ENCODE results near the gene SUN5.
"Not testable (repeated sequence)": the region's sequence is repeated elsewhere in the genome, so short reads cannot be mapped to it uniquely, and the experiment has no call there.

SUN5 gene

GRCh38 chr20:32977281-32978008 lies 26.8 kb downstream of the SUN5 start:
- DNase-seq (ENCODE audit: low spot score) = no peak

- DNase-seq (ENCODE audit: low spot score) = no peak
Measured at GRCh38 chr20:32976746-32977145, 27.5 kb downstream of the SUN5 start.

DNA sequence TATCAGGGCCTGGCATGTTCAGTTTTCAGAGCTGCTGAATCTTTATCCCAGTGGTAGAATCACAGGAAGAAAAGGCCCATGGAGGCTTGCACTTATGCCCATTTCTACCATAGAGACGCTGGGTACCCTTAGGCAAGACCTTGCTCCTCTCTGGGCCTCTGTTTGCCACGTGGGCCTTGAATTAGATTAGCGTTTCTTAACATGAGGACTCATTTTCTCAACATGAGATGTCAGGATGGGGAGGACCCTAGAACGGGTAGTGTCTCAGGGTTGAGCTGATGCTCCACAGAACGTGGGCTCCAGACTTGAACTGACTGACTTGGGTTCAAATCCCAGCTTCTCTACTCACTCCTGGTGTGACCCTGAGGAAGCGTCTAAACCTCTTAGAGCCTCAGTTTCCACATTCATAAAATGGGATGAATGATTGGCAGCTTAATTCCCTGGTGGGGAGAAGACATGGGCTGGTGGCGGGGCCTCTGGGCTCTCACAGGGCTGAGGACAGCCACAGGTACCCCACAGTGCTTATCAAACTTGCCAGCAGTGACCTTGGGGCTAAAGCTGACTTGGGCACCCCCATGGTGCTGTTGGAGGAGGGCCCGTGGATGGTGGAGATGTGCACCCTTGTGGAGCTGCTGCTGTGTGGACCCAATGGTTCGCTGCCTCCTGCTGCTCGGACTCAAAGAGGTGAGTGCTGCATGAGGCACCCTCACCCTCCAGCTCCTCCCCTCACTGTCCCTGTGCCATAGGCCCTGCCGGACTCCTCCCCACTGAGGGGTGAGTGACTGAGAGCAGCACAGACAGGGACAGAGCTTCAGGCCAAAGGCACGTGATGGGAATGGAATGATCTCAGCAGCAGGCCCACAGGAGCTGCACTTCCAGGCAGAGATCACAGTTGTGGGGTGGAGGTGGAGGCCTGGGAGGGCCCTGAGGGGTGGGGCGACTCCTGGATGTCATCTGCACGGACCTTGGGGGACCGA lies 28.2 kb downstream of the SUN5 start:
- no peak for DNase-seq (ENCODE audit: low spot score)

DNA sequence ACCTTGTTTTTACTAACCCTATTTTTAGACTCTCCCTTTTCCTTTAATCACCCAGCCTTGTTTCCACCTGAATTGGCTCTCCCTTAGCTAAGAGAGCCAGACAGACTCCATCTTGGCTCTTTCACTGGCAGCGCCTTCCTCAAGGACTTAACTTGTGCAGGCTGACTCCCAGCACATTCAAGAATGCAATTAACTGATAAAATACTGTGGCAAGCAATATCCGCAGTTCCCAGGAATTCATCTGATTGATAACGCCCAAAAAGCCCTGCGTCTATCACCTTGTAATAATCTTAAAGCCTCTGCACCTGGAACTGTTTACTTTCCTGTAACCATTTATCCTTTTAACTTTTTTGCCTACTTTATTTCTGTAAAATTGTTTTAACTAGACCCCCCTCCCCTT lies 29.1 kb downstream of the SUN5 start:
- not testable (repeated sequence) for DNase-seq (ENCODE audit: low spot score)

GRCh38 chr20:32974204-32975064 lies 29.8 kb downstream of the SUN5 start:
- not testable (repeated sequence) for DNase-seq (ENCODE audit: low spot score)

GRCh38 chr20:32973077-32973717 lies 31.0 kb downstream of the SUN5 start:
- DNase-seq (ENCODE audit: low spot score) = no peak

- DNase-seq (ENCODE audit: low spot score) = peak; percentile 83
Measured at GRCh38 chr20:32972181-32973076, 31.8 kb downstream of the SUN5 start.

DNA sequence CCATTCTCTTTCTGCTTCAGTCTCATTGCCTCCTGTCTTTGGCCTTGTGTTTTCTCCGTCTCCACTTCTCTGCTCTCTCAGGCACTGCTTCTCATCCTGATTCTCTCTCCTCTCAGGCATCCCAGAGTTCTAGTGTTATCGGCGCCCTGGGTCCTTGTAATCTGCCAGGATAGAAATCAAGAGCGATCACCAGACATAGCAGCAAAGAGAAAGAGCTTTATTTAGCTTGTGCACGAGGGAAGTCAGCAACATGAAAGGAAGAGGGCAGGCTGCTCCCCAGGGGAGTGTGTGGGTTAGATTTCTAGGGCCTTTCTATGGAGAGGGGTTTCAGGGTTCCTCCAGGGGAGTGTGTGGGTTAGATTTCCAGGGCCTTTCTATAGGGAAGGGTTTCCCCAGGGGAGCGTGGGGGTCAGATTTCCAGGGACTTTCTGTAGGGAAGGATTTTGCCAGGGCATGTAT lies 32.5 kb downstream of the SUN5 start:
- DNase-seq (ENCODE audit: low spot score) = no peak

GRCh38 chr20:32970973-32971300 lies 33.3 kb downstream of the SUN5 start:
- DNase-seq (ENCODE audit: low spot score) = no peak

GRCh38 chr20:32970115-32970972 lies 33.9 kb downstream of the SUN5 start:
- no peak for DNase-seq (ENCODE audit: low spot score)

GRCh38 chr20:32969356-32970114 lies 34.7 kb downstream of the SUN5 start:
- DNase-seq (ENCODE audit: low spot score) = no peak

GRCh38 chr20:32968478-32969241 lies 35.6 kb downstream of the SUN5 start:
- no peak for DNase-seq (ENCODE audit: low spot score)

- no peak for DNase-seq (ENCODE audit: low spot score)
Measured at GRCh38 chr20:32967961-32968457, 36.2 kb downstream of the SUN5 start.

DNA sequence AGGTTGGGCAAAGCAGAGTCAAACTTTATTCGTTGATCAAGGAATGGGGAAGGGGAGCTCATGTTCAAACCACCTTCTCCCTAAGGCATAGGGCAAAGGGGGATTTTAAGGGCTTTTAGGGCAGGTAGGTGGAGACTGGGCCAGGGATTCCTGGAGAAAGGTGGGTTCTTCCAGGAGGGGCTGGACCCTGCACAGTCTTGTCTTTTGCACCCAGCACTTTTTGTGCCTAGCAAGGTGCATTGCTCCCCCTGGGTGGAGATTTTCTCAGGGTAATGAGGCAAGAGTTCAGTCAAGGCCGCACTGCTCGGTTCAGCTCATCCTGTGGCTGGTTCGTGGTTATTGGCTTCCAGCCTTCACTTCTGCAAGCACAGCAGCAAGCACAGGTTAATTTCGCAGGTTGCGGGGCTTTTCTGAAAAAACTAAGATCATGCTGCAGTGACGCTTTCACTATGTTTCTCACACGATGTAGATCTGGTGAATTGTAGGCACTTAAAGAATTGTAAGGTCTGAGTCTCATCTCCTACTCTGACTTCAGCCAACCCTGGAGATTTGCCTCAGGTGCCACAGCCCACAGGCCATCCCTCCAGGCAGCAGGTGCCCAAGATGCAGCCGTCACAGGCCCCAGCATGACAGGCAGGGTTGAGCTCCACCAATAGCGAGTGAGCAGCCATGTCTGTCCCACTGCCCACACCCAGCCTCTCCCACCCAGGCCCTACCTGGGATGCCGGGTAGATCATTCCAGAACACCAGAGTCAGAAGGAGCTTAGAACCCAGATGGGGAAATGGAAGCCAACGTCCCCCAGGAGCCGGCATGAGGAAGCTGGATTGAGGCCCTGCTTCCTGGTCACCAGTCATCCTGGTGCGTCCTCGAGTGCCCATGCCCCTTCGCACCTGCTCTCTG lies 37.1 kb downstream of the SUN5 start:
- DNase-seq (ENCODE audit: low spot score) = no peak

GRCh38 chr20:32966382-32966781 lies 37.9 kb downstream of the SUN5 start:
- DNase-seq (ENCODE audit: low spot score) = no peak

DNA sequence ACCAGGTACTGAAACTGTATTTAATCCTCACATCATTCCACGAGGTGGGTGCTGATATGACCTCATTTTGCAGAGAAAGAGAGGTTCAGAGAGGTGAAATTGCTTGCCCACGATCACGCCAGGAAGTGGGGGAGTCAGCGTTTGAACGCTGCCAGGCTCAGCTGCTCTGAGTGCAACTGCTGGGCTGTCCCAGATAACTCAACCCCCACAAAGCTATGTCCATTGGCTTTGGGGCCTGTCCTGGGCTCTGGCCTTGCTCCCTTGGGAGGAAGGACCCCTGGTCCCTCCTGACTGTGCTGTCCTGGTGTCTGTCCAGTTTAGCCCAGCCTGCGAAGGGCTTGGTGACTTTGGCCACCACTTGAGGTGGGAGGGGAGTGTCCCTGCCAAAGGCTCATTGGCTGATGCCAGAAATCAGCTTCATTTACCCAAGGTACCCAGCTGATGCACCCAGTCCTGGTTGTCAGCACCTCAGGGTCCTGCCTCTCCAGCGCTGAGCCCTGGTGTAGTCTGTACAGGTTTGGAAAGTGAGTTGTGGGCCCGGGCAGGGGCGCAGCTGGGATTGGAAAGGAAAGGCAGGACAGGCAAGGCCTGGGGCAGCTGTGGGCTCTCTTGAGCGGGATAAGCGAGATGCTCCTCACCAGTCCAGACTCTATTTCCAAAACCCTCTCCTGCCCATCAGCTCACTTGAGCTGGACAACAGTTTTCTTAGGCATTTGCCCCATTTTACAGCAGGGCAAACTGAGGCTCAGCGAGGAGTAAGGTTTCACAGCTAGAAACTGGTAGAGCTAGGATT lies 38.5 kb downstream of the SUN5 start:
- no peak for DNase-seq (ENCODE audit: low spot score)
